Large intestine (tissue), 3 donors: ENCODE results near the gene MAN2B2. TPM values are rescaled to one million over a fixed set of nuclear protein-coding genes. Genes with fewer than 3 reads are reported as not detected.

Experiments
- DNase-seq, 2 donors: peaks; one replicate each; pipeline versions ENCODE4 v3.0.0 to v3.0.0-alpha.2; 2013
- H3K27ac ChIP-seq: one replicate; pipeline ENCODE4 v1.5.1; 2013; ENCODE audit warnings: low read length
- H3K27me3 ChIP-seq: 2 replicates; pipeline ENCODE4 v1.6.1; 2013; ENCODE audit warnings: low read length; ENCODE audit not compliant: control insufficient read depth, insufficient read depth
- H3K36me3 ChIP-seq: 2 replicates; pipeline ENCODE4 v1.6.1; 2013; ENCODE audit warnings: low read length; ENCODE audit not compliant: control insufficient read depth, insufficient read depth
- H3K4me1 ChIP-seq: one replicate; pipeline ENCODE4 v1.6.1; 2013; ENCODE audit warnings: low read length; ENCODE audit not compliant: control insufficient read depth, insufficient read depth
- H3K4me3 ChIP-seq: one replicate; pipeline ENCODE4 v1.5.1; 2013; ENCODE audit warnings: low read length
- H3K9me3 ChIP-seq: one replicate; pipeline ENCODE4 v1.6.1; 2013; ENCODE audit warnings: mild to moderate bottlenecking, low read depth, low read length, moderate library complexity; ENCODE audit not compliant: control insufficient read depth
- WGBS: methylation state at CpG from one replicate; pipeline ENCODE4 v1.1.5; 2013; ENCODE audit warnings: low lambda C conversion rate; ENCODE audit not compliant: insufficient coverage; 5-methylcytosine and 5-hydroxymethylcytosine counted together
- polyA plus RNA-seq: library from polyadenylated mRNA; unstranded; fragments of 120-200 nt; gene quantifications from one replicate; pipeline ENCODE4 v1.2.1, GENCODE V29; 2013

MAN2B2 gene
- polyA plus RNA-seq, 1 donor, result 18.2 TPM

- 35% methylated on average over 2 of the region's 65 CpGs for WGBS
- no peaks in the 10 kb centered on the region for H3K4me1 ChIP-seq
- no peak overlapping the region for H3K27ac ChIP-seq
- peaks cover 44% of the 10 kb centered on the region for H3K27me3 ChIP-seq
- H3K4me3 ChIP-seq, result no peak overlapping the region
- H3K9me3 ChIP-seq, result peaks cover 5% of the 10 kb centered on the region
- no peak for DNase-seq
- no peaks in the 10 kb centered on the region for H3K36me3 ChIP-seq
These were observed 82.5 kb downstream of the MAN2B2 start for GRCh38 chr4:6657242-6658208.

GRCh38 chr4:6658209-6658595, 83.2 kb downstream of the MAN2B2 start:
- Histone ChIP-seq H3K4me3 (no peak overlapping the region), H3K36me3 (no peaks in the 10 kb centered on the region), H3K4me1 (no peaks in the 10 kb centered on the region), H3K9me3 (peaks cover 5% of the 10 kb centered on the region), H3K27me3 (peaks cover 51% of the 10 kb centered on the region), H3K27ac (no peak overlapping the region)
- DNase-seq, result no peak
- WGBS, result 83% methylated on average over 1 of the region's 7 CpGs

GRCh38 chr4:6658597-6659075, 83.6 kb downstream of the MAN2B2 start:
- H3K4me3 ChIP-seq, result peak overlapping the region; percentile 23
- 0% methylated on average over 1 of the region's 52 CpGs for WGBS

DNA sequence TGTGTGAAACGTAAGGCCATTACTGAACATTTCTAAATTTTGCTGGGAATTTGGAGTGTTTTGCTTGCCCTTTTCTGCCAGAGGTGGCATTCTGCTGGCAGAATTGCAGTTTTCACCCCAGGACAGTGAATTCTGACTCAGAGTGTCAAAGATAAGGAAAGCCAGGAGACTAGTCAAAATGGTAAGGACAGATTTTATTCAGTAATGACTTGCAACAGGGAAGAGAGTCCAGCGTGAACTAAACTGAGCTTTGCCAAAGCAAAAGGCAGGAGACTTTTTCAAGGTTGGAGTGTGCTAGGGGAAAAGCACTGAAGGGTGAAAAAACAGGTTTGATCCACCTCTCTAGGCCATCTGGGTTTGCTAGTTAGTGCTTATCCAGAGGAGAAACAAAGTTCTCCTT, 84.9 kb downstream of the MAN2B2 start:
- no CpG with 5 or more reads among the region's 2 CpGs for WGBS
- Histone ChIP-seq H3K4me3 (no peak overlapping the region), H3K27me3 (peaks cover 67% of the 10 kb centered on the region), H3K27ac (no peak overlapping the region), H3K4me1 (no peaks in the 10 kb centered on the region), H3K9me3 (peaks cover 8% of the 10 kb centered on the region), H3K36me3 (no peaks in the 10 kb centered on the region)
- DNase-seq, result no peak

More at GRCh38 chr4:6658597-6659075, 83.6 kb downstream of the MAN2B2 start:
- Histone ChIP-seq H3K27ac (no peak overlapping the region), H3K4me1 (no peaks in the 10 kb centered on the region), H3K9me3 (peaks cover 5% of the 10 kb centered on the region), H3K36me3 (no peaks in the 10 kb centered on the region), H3K27me3 (peaks cover 55% of the 10 kb centered on the region)
- DNase-seq, result peak in 1 of 2 donors; percentile 38

GRCh38 chr4:6660430-6660829, 85.4 kb downstream of the MAN2B2 start:
- WGBS, result 100% methylated on average over 3 of the region's 3 CpGs
- no peak overlapping the region for H3K4me3 ChIP-seq
- no peaks in the 10 kb centered on the region for H3K36me3 ChIP-seq
- H3K27ac ChIP-seq, result no peak overlapping the region
- DNase-seq, result no peak
- H3K9me3 ChIP-seq, result peaks cover 8% of the 10 kb centered on the region
- peaks cover 73% of the 10 kb centered on the region for H3K27me3 ChIP-seq
- no peaks in the 10 kb centered on the region for H3K4me1 ChIP-seq

DNA sequence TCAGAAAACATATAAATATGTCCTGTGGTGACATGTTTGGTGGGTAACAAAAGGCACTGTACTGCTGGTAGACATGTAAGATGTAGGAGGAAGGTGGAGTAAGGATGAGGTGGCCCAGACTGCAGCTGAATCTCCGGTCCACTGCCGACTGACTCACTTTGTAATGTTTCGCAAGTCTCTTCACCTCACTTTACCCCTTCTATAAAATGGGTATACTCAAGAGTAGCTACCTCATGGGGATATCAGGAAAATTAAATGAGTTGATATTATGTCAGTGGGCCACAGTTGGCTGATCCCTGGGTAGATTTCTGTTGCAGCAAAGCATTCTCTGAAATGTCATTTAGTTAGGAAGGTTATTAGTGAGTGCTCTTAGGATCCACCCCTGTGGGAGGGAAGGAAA, 87.6 kb downstream of the MAN2B2 start:
- Histone ChIP-seq H3K27ac (no peak overlapping the region), H3K9me3 (peaks cover 5% of the 10 kb centered on the region), H3K27me3 (peaks cover 70% of the 10 kb centered on the region), H3K4me3 (no peak overlapping the region), H3K4me1 (no peaks in the 10 kb centered on the region), H3K36me3 (no peaks in the 10 kb centered on the region)
- WGBS, result no CpG with 5 or more reads among the region's 3 CpGs
- DNase-seq, result no peak

DNA sequence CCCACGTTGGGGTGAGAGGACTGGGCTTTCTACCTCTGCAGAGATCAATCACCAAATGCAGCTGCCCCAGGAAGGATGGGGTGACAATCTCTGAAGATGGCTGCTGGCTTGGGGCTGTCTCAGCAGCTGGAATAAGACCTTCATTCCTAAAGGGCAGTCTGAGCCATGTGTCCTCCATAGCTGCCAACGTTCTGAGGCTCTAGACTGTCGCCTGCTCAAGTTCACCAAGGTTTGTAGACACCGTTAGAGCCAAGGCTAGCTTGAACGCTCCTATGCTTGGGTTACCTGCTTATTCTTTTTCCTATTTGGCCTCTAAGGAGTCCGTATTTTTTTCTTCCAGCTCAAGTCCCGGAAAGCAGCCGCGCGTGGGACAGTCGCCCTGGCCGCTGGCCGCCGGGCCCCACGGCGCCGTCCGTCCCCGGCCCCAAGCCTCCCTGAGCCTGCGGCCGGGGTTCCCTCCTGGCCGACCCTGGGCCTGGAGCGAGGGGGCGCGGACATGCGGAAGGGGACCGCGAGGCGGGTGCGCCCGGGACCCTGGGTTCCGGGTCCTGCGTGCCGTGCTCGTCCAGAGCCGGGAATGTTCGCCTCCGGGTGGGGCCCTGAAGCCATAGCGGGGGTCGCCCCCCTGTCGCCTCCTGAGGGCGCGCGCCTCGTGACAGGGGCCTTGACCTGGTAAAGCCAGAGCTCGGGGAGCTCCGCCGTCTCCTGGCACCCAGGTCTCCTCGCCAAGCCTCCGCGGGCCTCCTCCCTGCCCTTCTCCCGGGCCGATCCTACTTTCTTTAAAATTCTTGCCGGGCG, 88.8 kb downstream of the MAN2B2 start:
- Histone ChIP-seq H3K36me3 (no peaks in the 10 kb centered on the region), H3K9me3 (peaks cover 3% of the 10 kb centered on the region), H3K27ac (no peak overlapping the region), H3K4me1 (no peaks in the 10 kb centered on the region), H3K27me3 (peaks cover 60% of the 10 kb centered on the region), H3K4me3 (no peak overlapping the region)
- DNase-seq, result no peak
- 17% methylated on average over 2 of the region's 55 CpGs for WGBS

- Histone ChIP-seq H3K27me3 (peaks cover 46% of the 10 kb centered on the region), H3K4me1 (no peaks in the 10 kb centered on the region), H3K36me3 (no peaks in the 10 kb centered on the region), H3K27ac (no peak overlapping the region), H3K9me3 (peaks cover 3% of the 10 kb centered on the region), H3K4me3 (no peak overlapping the region)
- DNase-seq, result no peak
- WGBS, result 100% methylated on average over 4 of the region's 9 CpGs
These were observed 90.3 kb downstream of the MAN2B2 start for GRCh38 chr4:6665320-6665654.

- no CpG with 5 or more reads among the region's 11 CpGs for WGBS
- no peak overlapping the region for H3K27ac ChIP-seq
- DNase-seq, result no peak
- H3K36me3 ChIP-seq, result peaks cover 2% of the 10 kb centered on the region
- peaks cover 26% of the 10 kb centered on the region for H3K27me3 ChIP-seq
- no peaks in the 10 kb centered on the region for H3K4me1 ChIP-seq
- peaks cover 10% of the 10 kb centered on the region for H3K9me3 ChIP-seq
- H3K4me3 ChIP-seq, result no peak overlapping the region
These were observed 93.4 kb downstream of the MAN2B2 start for GRCh38 chr4:6668391-6668790.

DNA sequence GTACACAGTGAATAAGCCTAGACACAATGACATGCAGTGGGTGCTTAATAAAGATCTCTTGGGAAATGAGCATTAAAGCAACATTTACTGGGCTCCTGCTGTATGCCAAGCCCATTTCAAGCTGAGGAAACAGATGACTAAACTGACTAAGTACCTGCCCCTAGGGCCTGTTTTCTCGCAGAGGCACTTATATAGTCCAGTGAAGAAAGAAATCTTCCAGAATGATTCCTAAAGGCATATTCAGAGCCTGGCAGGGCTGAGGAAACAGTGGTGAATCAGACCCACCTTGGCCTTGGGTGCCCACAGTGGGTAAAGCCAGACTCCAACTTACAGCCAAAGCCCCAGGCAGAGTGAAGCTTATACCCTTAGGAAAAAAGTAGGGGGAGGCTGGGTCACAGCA, 96.7 kb downstream of the MAN2B2 start:
- DNase-seq, result no peak
- peaks cover 10% of the 10 kb centered on the region for H3K36me3 ChIP-seq
- no peaks in the 10 kb centered on the region for H3K27me3 ChIP-seq
- no peak overlapping the region for H3K27ac ChIP-seq
- peaks cover 7% of the 10 kb centered on the region for H3K9me3 ChIP-seq
- H3K4me1 ChIP-seq, result peaks cover 6% of the 10 kb centered on the region
- no CpG with 5 or more reads among the region's 1 CpG for WGBS
- no peak overlapping the region for H3K4me3 ChIP-seq
